GM19395 (cell line): ENCODE measurements around the gene RRAS.
"Not testable (repeated sequence)": the region's sequence is repeated elsewhere in the genome, so short reads cannot be mapped to it uniquely, and the experiment has no call there.

Experiments used
- ATAC-seq: cut with Tn5 transposase; IDR thresholded peaks from one replicate; pipeline ENCODE4 v1.9.1; 2021; ENCODE audit warnings: mild to moderate bottlenecking, moderate library complexity; ENCODE audit not compliant: unreplicated experiment

RRAS gene

GRCh38 chr19:49633273-49633672 is 6.7 kb downstream of the RRAS start:
- ATAC-seq, result not testable (repeated sequence)

GRCh38 chr19:49632576-49632975 is 7.4 kb downstream of the RRAS start:
- ATAC-seq, result no peak

- no peak for ATAC-seq
Measured at GRCh38 chr19:49631610-49632192, 8.2 kb downstream of the RRAS start.

GRCh38 chr19:49631014-49631588 is 8.8 kb downstream of the RRAS start:
- no peak for ATAC-seq

- ATAC-seq, result no peak
Measured at GRCh38 chr19:49629659-49630058, 10.3 kb downstream of the RRAS start.

GRCh38 chr19:49626226-49626625 is 13.7 kb downstream of the RRAS start:
- ATAC-seq, result no peak

- no peak for ATAC-seq
Measured at GRCh38 chr19:49624967-49625910, 14.7 kb downstream of the RRAS start.

GRCh38 chr19:49617860-49618259 is 22.1 kb downstream of the RRAS start:
- not testable (repeated sequence) for ATAC-seq

GRCh38 chr19:49616945-49617344 is 23.0 kb downstream of the RRAS start:
- no peak for ATAC-seq

- no peak for ATAC-seq
Measured at GRCh38 chr19:49616532-49616931, 23.4 kb downstream of the RRAS start.

GRCh38 chr19:49615861-49616260 is 24.1 kb downstream of the RRAS start:
- ATAC-seq, result no peak

- no peak for ATAC-seq
Measured at GRCh38 chr19:49614096-49614833, 25.7 kb downstream of the RRAS start.

GRCh38 chr19:49613374-49613773 is 26.6 kb downstream of the RRAS start:
- ATAC-seq, result no peak

- ATAC-seq, result no peak
Measured at GRCh38 chr19:49609499-49610092, 30.3 kb downstream of the RRAS start.

GRCh38 chr19:49605605-49606004 is 34.3 kb downstream of the RRAS start:
- no peak for ATAC-seq

GRCh38 chr19:49602806-49603205 is 37.1 kb downstream of the RRAS start:
- no peak for ATAC-seq

GRCh38 chr19:49601482-49602038 is 38.4 kb downstream of the RRAS start:
- no peak for ATAC-seq

- no peak for ATAC-seq
Measured at GRCh38 chr19:49599378-49600295, 40.3 kb downstream of the RRAS start.

- ATAC-seq, result no peak
Measured at GRCh38 chr19:49597703-49597974, 42.3 kb downstream of the RRAS start.
